ENCODE results near the gene MAP3K14.

The MAP3K14 gene

DNA sequence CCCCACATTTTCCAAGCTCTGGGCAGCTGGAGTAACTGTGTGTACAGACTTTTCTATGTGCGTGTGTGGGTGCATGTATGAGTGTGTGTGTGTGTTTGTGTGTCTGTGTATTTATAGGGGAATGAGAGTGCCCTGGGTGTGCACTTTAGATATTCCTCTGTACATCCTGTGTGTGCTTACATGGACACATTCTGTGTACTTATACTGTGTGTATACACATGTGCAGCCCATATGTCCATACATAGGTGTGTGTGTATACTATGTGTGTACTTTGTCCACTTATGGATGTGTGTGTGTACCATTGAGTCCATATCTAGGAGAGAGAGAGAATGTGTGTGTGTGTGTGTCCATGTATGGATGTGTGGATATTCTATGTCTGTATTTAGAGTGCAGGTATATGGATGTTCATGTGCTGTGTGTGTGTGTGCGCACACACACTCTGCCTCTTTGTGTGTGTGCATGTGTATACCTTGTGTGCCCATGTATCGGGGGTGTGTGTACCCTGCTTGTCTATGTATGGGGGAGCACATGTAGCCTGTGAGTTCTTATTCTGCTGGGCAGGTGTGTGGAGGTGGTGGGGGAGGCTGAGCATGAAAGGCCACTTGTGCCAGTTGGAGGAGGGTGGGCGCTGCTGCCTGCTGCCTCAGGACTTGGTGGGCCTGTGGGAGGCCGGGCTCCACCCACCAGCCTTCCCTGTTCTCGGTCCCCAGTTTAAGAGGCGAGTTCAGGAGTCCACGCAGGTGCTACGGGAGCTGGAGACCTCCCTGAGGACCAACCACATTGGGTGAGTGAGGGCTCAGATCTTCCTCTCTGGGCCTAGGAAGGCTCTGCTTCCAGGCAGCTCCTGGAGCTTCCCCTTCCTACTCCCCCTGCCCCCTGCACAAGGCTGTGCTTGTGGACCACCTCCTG is 84.1 kb downstream of the MAP3K14 start:
- DNase-seq: no peak

DNA sequence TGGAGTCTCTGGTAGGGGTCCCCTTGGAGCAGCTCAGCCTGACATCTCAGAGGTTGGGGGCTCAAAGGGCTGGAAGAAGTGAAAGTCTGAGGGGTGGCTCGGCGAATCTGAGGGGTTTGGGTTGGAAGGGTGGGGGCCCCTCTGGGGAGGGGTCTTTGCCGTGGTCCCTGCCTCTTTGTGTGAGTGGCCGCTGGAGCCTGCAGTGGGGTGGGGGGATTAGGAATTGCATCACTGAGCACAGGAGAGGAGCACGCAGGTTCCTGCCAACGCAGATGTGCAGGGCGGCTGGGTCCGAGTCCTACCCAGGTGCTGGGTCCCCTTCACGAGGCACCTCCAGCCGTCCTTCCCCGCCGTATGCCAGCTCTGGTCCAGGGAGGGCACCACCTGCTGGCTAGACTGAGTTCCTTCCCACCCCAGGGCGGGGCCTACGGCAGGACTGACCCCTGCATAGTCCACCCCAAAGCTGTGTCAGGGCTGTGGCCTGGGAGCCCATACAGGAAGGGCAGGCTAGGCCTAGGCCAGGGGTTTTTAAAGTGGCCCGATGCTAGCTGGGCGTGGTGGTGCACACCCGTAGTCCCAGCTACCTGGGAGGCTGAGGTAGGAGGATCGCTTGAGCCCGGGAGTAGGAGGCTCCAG is 85.2 kb downstream of the MAP3K14 start:
- peak; percentile 21 for DNase-seq

DNA sequence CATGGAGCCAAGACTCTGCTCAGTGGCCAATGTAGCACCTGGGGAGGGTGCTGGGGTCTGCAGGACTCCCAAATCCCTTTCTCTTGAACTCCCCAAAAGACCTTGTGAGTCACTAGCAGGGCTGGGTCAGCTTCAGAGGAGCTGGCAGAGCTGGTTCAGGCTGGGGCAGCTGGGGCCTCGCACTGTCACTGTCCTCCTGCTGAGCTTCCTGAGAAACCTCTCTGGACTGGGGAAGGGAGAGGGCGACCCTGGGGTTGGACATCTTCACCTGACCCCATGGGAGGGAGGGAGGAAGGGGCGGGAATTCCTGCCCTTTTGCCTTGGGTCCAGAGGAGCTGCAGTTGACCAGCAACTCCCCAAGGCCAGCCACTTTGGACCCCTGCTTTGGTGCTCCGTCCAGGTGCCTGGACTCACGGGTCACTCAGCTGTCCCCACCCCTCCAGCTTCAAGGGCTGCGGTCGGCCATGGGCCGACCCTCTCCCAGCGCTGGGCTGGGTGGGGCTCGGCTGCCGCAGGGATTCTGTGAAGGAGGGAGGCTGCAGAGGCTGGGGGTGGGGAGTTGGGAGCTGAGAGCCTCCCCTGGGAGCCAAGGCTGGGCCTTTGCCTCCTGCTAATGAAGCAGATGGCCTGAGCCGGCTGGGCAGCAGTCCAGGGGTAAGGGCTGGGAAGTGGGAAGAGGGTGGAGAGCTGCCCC is 85.9 kb downstream of the MAP3K14 start:
- peak; percentile 45 for DNase-seq

DNA sequence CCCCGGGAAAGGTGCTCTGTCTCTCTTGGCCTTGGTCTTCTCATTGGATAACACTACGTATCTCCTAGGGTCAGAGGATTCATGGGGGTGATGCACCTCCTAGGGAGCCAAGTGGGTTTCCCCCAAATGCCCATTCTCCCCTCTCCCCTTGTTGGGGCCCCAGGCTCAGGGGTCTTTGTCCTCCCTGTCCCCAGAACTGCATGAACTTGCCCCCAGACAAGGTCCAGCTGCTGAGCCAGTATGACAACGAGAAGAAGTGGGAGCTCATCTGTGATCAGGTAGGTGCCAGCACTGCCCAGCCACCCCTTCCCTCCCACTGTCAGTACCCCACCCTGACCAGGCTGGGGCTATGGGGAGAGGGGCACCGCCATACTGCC is 86.4 kb downstream of the MAP3K14 start:
- DNase-seq: no peak

DNA sequence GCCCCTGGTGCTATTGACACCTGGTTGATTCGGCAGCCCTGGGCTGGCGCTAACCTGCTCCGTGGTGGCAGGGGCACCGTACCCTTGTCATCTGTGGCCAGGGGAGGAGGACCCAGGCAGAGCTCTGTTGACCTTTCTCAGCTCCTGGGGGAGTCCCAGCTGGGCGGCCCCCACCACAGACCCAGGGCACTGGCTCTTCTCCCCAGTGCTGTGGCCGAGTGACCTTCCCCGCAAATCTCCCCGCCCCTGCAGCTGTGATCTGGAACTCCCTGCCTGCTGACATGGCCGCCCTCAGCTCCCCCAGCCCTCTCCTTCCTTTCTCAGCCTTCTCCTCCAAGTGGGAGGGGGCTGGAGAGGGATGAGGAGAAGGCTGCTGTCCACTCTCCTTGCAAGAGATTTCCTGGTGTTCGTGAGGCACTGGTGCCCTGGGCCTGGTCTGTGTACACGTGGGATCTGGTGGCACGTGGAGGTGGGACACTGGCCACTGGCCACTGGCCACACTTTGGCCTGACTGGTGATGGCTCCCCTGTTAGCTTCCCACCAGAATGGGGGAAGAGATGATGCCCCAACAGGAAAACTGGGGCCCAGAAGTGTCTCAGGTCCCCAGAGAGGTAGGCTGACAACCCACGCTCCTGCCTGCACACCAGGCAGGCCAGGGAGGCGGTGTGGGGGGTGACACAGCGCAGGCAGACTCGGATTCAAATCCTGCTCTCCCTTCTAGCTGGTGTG is 87.0 kb downstream of the MAP3K14 start:
- no peak for DNase-seq

DNA sequence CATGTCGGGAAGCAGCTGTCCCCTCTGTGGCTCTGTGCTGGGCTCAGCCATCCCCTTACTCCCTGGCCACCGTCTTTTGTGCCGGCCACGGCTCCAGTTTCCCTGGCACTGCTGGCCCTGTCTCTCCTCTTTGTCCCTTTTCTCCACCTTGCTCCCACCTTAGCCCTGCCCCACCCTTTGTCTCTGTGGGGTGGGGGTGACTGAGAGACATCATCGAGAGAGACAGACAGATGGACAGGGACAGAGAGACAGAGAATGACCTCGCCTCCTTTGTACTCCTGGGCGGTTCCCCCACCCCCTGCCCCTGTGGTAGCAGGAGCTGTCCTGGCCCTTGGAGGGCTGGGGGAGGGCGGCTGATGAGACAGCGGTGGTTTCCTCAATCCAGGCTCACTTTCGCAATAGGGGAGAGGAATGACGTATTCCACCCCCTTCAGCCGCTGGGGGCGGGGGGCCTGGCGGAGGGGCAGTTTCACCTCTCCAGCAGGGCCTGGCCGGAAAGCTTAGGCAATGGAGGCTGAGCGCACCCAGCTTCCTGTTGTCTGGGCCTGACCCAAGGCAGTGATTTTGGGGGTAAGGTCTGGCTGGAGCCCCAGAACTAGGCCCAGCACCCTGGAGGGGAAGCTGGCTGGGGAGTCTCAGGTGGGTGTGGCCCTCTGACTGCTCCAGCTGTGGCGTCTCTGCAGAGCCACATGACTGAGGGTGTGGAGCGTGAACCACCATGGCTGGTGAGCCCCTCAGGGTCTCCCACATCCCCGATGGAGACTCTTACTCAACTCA is 87.9 kb downstream of the MAP3K14 start:
- DNase-seq: no peak

DNA sequence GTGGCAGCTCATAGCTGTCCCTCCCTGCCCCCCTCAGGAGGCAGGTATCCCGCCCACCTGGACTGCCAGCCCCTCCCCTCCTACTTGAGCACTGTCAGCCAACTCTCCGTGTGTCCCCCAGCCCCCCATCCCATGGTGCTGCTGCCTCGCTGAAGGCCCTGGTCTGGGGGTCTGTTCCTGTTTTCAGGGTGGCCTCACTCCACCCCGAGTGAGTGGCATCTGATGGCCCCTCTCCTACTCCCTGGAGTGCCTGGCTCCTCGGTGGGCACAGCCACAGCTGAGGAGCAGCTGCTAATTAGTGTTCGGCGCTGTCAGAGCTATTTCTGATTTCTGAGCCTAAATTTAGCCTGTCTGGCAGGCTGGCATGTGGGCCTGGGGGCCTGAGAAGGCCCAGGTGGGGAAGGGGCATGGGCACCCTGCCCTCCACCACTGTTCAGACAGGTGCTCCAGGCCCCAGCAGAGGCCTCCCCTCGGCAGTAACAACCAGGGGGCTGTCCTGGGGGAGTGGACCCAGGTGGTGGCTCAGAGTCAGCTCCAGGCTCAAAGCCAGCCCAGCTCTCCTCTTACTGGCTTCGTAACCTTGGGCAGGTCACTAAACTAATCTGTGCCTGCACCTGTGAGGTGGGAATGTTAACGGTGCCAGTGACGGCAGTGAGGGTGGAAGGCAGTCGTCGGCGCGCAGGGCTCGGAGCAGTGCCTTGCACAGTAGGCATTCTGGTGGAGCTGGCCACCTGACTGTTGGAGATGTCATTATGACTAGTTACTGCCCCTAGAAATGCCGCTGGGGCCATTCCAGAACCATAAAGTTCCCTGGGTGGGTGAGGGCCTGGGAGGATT is 88.7 kb downstream of the MAP3K14 start:
- no peak for DNase-seq

DNA sequence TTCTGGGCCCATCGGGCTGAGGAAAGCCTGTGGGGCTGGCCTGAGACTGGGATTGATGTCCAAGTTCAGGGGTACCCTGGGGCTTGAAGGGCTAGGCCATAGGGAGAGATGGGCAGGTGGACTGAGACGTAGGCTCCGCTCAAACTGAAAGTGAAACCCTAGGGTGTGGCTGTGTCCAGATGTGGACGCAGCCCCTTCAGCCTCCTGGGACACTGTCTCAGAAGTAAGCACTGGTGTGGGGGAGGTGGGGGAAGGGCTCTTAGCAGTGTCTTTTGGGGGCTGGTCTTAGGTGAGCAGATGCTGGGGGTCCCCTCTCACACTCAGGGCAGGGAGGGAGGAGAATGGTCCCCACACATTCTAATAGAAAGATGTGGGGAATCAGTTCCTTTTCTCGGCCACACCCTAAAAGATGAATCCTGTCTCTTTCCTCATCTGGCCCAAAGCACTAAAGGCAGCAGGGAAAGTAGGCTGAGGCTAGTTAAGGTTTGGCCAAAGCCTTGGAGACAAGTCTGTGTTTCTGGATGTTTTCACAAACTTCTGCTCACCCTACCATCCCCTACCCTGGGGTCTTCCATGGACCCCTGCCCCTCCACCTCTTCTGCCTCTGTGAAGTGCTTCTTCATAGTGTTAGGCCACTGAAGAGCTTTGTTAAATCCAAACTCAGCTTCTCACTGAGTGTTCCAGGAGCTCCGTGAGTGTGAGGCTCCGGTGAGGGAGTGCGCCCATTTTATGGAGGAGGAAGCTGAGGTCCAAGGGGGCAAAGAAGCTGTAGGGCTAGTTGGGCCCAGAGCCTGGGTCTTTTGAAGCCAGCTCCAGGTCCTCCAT is 89.5 kb downstream of the MAP3K14 start:
- no peak for DNase-seq

DNA sequence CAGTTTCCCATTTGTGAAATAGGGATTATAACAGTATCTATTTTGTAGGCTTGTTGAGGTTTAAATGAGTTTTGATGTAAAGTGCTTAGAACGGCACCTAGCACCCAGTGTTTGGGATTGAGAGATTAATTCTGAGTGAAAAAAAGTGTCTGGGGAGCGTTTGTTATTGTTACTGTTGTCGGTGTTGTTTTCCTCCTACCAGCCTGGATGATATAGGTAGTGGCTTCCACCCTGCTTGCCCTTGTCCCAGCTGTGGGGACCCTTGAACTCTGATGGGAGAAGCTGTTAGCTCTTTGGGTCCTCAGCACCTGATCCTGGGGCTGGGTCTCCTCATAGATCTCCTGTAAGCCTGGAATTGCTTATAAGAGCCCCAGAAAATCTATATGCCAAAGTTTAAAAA is 90.2 kb downstream of the MAP3K14 start:
- no peak for DNase-seq

DNA sequence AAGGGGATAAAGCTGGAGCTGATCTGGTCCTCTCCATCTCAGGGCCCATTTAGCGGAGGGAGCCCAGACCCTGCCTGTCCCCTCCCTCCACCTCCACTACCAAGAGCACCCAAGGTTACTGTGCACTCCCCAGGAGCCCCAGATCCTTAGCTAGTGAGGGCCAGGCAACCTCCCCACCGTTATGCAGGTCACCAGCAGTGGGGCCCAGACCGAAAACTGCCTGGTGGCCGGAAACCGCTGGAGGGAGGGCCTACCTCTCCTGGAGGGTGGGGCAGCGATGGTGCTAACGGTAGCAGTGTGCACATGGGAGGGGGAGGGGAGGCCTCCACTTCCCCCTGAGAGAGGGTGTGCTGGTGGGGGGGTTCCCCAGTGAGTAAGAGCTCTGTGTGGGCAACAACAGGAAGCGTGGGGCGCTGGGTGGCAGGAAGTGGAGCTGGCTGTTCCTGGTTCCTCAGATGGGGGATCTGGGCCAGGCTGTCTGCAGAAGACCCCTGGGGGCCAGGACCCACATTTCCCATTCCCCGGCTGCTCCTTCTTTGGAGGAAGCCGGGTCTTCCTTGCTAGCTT is 90.8 kb downstream of the MAP3K14 start:
- no peak for DNase-seq

DNA sequence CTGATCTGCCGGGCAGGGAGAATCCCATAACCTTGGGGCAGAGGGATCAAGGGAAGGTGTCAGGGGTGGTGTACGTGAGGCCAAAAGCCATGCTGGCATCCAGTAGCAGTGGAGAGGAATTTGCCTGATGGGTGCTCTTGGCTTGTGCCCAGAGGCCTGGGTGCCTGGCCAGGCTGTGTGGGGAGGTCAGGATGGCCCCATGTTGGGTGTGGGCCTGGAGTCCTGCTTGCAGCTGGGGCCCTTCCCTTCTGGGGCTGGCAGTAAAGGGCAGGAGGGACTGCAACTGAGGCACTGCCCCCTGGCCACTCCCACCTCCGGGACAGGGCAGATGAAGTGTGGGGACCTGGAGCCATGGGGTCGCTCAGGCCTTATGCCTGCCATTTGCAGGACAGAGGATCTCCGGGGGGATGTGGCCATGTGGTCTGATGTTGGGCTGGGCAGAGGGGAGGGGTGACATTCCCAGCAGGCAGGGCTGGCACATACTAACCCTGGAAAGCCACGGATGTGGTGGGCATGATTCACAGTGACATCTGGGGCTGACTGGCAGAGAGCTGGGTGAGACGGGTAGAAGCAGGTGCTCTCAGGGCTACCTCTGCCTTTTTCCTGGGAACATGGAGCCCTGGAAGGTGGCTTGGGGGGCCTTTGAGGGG is 91.6 kb downstream of the MAP3K14 start:
- DNase-seq: no peak

DNA sequence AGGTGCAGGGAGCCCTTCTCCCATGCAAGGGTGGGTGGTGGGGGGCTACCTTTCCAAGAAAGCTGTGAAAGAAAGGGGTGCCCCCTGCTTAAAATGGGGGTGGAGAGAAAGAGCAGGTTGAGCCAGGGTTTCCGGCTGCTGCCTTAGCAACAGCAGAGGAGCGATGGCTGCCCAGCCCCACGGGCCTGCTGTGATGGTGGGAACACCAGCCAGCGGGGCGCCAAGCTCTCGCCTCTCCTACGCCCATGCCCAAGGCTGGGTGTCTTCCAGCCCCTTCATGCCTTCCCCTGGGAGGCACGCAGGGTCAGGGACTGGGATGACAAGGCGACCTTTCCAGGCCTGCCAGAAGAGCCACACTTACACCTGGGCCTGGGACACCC is 92.2 kb downstream of the MAP3K14 start:
- DNase-seq: no peak

DNA sequence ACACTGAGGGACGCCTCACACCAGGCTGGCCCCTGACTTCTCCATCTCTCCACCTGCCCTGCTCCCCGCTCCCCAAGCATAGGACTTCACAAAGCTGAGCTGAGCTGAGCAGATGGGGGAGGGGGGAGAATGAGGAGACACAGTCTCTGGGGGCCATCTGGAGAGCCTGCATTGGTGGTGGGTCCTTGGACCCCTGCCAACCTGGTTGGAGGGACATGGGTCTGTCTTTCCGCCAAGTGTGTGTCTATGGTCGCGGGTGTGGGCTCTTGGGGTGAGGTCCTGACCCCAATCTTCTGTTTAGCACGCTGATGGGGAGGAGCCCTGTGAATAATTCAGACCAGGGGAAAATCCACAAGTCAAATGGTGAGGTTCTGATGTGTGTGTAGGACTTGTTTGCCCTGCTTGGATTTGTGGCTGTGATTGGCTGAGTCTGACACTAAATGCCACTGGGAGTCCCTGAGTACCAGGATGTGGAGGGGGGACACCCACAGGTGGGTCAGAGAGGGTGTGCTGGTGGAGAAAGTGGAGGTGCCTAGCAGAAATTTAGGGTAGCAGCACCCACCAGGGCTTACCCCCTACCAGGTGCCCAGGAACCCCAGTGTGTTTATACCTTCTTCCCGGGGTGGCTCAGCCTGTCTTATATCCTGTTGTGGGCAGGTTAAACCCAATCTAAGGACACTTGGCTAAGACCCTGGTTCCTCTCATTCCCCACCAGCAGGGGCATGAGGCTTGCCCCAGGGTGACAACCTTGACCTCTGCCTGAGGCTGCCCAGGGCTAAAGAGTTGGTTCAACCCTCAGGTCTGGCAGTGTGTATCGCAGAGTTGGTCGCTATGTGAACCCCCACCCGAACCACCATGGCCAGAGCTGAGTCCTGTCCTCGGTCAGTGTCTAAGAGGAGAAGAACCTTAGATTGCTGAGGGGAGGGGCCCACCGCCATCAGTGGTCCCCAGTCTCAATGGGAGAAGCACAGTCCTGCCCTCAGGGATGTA is 93.0 kb downstream of the MAP3K14 start:
- no peak for DNase-seq

DNA sequence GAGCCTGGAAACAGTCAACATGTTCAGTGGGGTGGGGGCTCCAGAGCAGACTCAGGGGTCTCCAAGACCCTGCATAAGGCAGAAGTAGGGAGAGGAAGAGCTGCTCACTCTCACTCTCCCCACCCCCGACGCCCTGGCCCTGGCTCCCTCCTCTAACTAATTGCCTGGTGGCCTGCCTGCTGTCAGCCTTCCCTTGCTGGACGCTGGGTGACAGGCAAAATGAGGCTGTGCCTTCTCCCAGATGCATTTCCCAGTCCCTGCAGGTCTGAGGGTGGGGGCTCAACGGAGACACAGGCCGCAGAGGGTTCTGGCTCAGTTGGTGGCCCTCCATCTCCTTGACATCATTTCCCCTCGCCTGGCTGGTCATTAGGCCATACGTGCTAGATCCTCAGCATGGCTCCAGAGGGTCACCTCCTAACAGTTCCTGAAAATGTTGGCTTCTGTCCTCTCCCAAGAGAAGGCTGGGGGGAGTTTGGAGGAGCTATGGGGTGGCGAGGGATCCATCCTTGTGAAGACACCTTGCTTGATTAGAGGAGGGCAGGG is 93.8 kb downstream of the MAP3K14 start:
- no peak for DNase-seq

DNA sequence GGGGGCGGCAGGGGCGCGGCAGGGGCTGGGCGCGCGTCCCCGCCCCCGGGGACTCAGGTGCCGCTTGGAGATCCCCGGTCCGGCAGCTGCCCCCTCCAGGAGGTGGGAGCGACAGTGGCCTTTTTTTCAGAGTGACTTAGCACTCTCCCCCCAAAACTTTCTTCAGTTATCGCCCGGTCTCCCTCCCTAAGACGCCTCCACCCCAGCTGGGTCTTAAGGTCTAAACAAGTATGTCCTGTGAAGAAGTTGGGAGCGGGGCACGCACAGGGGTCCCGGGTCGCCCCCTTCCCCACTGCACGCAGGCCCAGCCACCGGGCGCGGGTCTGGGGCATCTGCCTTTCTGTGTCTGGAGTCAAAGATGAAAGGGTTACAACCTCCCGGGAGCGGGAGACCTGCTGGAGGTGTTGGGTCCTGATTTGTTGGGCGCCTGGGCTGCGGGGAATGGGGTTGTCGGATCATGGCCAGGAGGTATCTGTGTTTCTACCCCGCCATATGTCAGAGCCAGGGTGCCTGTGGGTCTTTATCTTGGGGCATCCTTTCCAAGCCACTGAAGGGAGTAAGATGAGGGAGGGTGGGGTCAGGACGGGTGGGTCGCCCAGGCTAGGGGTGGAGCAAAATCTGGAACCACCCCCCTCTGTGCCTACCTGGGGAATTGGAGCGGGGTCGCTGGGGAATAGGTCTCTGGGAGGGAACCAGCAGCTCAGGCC is 94.4 kb downstream of the MAP3K14 start:
- no peak for DNase-seq

DNA sequence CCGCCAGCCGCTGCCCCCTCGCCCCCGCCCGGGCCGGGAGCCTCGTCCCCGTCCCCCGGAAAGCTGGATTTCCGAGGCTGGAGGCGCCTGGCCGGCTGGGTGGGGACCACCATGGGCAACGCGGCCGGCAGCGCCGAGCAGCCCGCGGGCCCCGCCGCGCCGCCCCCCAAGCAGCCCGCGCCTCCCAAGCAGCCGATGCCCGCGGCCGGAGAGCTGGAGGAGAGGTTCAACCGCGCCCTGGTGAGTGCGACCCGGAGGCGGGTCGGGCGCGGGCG is 94.9 kb downstream of the MAP3K14 start:
- no peak for DNase-seq
